NCI-H1436 (cell line): ENCODE measurements around the gene LHB.

ENCODE experiments used
- DNase-seq: peaks from one replicate; lab custom pipeline; 2025; lab: John Stamatoyannopoulos, UW

LHB gene

DNA sequence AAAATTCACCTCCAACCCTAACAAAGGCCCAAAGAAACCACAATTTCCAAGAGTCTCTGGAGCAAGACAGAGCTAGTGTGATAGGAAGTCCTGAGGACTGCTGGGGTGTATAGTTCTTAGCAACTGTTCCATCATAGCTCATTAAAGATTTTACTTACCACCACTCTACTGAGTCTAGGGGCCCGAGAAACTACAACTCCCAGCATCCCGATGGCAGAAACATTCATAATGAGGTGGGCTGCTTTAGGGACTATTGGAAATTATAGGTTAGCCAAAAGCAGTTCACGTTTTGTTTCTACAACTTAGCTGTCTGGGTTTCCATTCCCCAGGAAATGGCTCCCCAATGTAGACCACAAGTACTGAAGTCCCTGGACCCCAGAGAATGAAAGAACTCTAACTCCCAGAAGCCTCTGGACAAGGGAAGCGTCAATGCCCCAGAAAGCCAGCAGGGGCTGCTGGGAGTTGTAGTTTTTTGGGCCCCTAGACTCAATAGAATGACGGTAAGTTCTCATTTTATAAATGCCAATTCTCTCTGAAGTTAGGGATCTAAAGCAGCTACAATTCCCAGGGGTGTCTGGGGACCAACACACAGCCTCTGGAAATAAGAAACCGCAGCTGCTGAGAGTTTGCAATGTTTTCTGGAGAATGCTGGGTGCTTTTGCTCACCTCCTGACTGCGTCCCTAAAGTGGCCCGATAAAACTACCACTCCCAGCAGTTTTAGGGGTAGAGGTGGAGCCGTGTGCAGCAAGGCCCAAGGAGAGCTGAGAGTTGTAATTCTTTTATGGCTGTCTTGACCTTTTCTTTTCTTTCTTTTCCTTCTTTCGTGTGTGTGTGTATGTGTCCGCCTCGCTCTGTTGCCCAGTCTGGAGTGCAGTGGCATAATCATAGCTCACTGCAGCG lies 40.7 kb downstream of the LHB start:
- DNase-seq: no peak

GRCh38 chr19:48970923-48971395 lies 45.9 kb downstream of the LHB start:
- peak; percentile 82 for DNase-seq

- no peak for DNase-seq
Observed at GRCh38 chr19:48970139-48970766, 46.6 kb downstream of the LHB start.

- DNase-seq: no peak
Observed at GRCh38 chr19:48969276-48970138, 47.4 kb downstream of the LHB start.

GRCh38 chr19:48968813-48969218 lies 48.1 kb downstream of the LHB start:
- DNase-seq: no peak

- no peak for DNase-seq
Observed at GRCh38 chr19:48968179-48968661, 48.7 kb downstream of the LHB start.

GRCh38 chr19:48967346-48968178 lies 49.3 kb downstream of the LHB start:
- DNase-seq: no peak

- DNase-seq: no peak
Observed at GRCh38 chr19:48966541-48967345, 50.1 kb downstream of the LHB start.
